Gastroesophageal sphincter (tissue), 3 donors: ENCODE measurements around the gene FARS2.

Experiments used
- CTCF ChIP-seq, 4 experiments: fragments of 200-600 bp in 2 of 4; fragments of 450-650 bp in 2 of 4; sonication (generic) in 1 of 4; IDR thresholded peaks; one replicate each; pipeline ENCODE4 v1.5.1; 2017 to 2019; ENCODE audit warnings: antibody characterized with exemption in 4 of 4, mild to moderate bottlenecking in 2 of 4, moderate library complexity in 2 of 4
- EP300 ChIP-seq: sonication (generic); formaldehyde crosslinking; IDR thresholded peaks from one replicate; pipeline ENCODE4 v1.6.1; 2017; ENCODE audit warnings: antibody characterized with exemption, mild to moderate bottlenecking
- POLR2A ChIP-seq, 2 donors: fragments of 450-650 bp; IDR thresholded peaks; one replicate each; pipeline ENCODE4 v1.6.1; 2017; ENCODE audit warnings: antibody characterized with exemption in 2 of 2, mild to moderate bottlenecking in 2 of 2, moderate library complexity in 1 of 2
- POLR2AphosphoS5 ChIP-seq: sonication (generic); formaldehyde crosslinking; IDR thresholded peaks from one replicate; pipeline ENCODE4 v1.6.1; 2017; ENCODE audit warnings: antibody characterized with exemption

DNA sequence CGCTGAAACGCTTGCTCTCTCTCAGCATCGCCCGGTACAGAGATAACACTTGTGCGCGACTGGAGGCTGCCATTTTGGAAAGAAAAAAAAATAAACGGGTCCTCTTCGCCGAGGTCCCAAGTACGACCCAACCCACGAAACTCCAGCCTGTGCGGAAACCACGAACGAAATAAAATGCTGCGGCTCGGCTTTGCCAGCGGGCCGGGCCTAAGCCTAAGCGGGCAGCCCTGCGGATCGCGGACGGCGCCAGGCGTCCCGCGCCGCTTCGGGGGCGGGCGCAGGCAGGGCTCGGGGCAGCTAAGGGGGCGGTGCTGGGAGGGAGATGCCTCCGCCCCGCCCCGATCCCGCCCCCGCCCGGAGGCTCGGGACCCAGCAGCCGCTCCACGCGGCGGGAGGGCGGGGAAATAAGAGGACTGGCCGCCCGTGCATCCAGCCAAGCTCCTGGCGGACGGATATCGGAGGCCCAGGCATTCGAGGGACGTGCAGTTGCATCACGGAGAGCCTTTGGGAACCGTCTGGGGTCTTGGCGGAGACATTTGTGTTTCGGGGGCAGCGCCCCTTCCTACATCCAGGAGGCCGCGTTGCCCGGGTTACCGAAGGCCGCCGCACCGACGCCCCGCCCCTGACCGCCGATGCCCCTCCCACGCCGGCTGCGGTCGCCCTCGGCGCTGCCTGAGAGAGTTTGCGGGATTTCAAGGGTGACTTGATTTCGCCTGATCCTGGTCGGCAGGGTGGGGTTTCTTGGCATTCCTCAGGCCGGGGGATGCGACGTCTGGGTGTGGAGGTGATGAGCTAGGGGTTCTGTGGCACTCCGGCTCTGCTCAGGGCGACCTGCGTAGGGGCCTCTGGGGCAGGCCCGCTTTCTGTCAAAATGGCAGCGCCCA lies at the start of gene FARS2, which contains the start of gene LYRM4:
- TF ChIP-seq EP300, result no peak
- TF ChIP-seq CTCF (IDR thresholded peaks at IDR 0.05), result peak in 3 of 4 experiments; percentile 31 to 80 (median 78)
- TF ChIP-seq POLR2A (IDR thresholded peaks at IDR 0.05), result no peak
- peak; percentile 38 for TF ChIP-seq POLR2AphosphoS5
